Kidney tubule cell (primary cell): Measurements from ENCODE around the gene DYSF.

ENCODE experiments used
- DNase-seq: peaks from one replicate; pipeline ENCODE4 v3.0.0-alpha.2; 2018; ENCODE audit warnings: low spot score

The DYSF gene

GRCh38 chr2:71693286-71694270 is 240.2 kb downstream of the DYSF start:
- DNase-seq, result no peak

GRCh38 chr2:71694501-71695234 is 241.3 kb downstream of the DYSF start:
- no peak for DNase-seq

- no peak for DNase-seq
These were observed 242.1 kb downstream of the DYSF start for GRCh38 chr2:71695235-71696120.

- no peak for DNase-seq
These were observed 243.0 kb downstream of the DYSF start for GRCh38 chr2:71696381-71696780.

- DNase-seq, result no peak
These were observed 244.0 kb downstream of the DYSF start for GRCh38 chr2:71697106-71698004.

GRCh38 chr2:71699428-71699827 is 246.1 kb downstream of the DYSF start:
- no peak for DNase-seq

GRCh38 chr2:71700041-71700657 is 246.8 kb downstream of the DYSF start:
- no peak for DNase-seq

DNA sequence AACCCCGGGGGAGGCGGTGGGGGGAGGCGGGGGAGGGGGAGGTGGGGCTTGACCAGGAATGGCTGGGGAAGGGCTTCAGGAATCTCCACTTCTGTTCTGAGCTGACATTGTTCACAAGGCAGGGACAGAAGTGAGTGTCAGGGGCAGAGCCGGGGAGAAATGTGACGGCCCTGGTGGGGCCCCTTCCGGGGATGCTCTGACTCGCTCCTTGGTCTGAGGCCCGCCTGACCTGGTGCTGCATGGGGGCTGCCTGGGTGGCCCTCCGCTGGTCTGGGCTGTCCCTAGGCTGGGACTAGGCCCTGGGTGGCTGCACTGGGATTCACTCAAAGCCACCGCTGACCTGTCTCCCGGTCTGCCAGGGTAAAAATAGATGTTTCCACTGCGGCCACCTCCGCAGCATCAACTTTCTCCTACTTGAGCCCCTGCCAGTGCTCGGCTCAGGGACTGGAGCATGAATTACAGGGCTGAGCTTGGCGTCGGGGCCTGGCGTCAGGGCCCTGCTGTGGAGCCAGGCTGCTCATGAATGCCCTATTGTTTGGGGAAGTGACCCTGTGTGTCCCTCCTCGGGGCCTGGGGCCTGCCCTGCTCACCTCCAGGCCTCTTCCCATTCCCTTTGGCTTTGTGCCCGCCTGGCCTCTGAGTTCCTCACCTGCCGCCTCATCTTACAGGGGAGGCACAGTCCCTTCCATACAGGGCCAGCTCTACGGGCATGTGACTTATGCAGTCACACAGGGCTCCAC is 247.5 kb downstream of the DYSF start:
- DNase-seq, result no peak

DNA sequence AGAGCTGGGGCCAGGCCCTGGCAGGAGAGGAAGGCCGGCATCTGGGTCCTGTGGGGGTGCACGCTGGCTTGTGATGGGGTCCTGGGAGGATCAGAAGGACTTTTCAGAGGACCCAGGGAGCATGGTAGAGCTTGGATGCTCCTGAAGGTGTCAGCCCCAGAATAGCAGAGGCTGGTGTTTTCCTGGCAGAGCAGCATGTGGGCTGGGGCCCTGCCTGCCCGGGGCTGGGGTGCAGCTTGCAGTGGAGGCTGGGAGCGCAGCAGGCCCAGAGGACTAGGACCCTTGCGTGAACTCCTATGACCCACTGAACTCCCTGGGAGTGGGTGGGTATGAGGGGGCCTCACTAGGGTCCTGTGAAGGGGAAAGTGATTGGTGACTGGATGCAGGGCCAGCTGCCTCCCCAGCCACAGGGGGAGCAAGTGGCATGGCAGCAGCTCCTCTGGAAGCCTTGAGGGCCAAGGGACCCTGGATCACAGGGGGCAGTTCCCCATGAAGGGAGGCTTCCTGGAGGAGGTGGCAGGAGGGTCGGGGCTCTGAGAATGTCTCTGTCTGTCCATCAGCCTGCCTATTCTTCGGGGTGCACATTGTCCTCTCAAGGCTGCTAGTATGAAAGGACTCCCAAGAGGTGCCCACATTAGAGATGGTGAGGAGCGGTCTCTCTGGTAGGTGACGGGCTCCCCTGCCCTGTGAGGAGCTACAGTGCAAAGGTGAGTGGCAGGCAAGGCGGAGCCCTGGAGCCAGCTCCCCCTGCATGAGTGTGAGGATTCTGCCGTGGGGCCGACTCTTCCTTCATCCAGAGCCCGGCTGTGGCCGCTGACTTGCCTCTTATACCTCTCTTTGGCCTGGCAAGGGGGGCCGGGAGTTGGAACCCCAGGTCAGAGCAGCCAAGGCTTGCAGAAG is 249.0 kb downstream of the DYSF start:
- no peak for DNase-seq

GRCh38 chr2:71702971-71703898 is 249.9 kb downstream of the DYSF start:
- DNase-seq, result no peak

DNA sequence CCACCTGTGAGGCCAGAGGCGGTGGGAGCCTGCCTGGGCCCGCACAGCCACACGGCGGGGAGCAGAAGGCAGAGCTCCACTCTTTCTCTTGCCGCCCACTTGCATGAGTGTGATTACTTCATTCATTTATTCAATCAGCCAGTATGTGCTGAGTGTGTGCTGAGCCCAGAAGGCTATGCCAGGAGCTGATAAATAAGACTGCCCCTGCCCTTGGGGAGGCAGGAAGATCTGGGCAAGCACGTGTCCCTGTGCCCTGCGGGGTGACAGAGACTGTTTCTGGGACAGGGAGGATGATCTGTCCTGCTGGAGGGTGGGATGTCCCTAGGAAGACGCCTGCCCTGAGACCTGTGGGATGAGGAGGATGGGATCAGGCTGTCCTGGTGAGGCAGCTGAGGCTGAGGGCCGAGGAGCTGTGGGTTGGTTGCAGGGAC is 250.8 kb downstream of the DYSF start:
- no peak for DNase-seq

GRCh38 chr2:71704688-71705087 is 251.3 kb downstream of the DYSF start:
- DNase-seq, result no peak

- no peak for DNase-seq
These were observed 252.0 kb downstream of the DYSF start for GRCh38 chr2:71705171-71705960.

DNA sequence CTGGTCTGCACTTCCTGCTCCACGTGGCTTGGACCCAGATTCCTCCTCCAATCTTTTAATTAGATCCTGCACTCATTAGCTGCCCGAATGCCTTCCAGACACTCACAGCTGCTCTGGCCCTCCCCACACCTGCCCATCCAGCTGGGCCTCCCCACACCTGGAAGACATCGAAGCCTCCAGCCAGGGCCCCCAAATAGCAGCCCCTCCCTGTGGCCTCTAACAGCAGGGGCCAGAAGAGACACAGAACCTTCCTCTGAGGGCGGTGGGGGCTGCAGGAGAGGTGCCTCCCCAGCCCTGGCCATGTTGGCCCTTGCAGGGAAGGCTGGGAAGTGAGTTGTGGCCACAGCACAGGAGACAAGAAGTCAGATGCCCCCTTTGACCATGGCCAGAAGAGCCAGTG is 252.8 kb downstream of the DYSF start:
- no peak for DNase-seq

DNA sequence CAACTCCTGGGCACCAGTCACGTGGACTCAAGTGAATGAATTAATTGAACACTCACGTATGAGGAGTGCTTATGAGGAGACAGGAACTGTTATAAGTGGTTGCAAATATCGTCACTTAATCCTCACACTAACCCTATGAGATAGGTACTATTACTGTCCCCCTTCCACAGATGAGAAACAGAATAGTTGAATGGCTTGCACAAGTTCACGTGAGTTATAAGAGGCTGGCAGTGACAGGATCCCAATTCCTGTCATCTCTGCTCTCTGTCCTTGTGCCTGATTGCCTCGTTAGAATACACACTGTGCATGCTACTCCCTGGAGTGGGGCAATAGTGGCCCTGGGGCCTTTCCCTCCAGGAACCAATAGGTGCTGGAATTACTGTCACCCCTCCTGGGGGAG is 253.5 kb downstream of the DYSF start:
- DNase-seq, result no peak

- no peak for DNase-seq
These were observed 257.2 kb downstream of the DYSF start for GRCh38 chr2:71710367-71711132.
